Ishikawa (cell line): ENCODE measurements around the gene FAM76B.
A peak's percentile ranks its signal among the peaks of the same experiment; 100 is the strongest.

Experiments used
- CEBPB ChIP-seq: IDR thresholded peaks from 2 replicates; pipeline ENCODE4 v1.6.1; 2012
- CREB1 ChIP-seq: IDR thresholded peaks from 2 replicates; pipeline ENCODE4 v1.6.1; 2012; ENCODE audit warnings: low read depth
- EGR1 ChIP-seq: IDR thresholded peaks from 2 replicates; pipeline ENCODE4 v1.6.1; 2012
- EP300 ChIP-seq: IDR thresholded peaks from 2 replicates; pipeline ENCODE4 v1.6.1; 2012; ENCODE audit warnings: borderline replicate concordance
- FOXM1 ChIP-seq: IDR thresholded peaks from 2 replicates; pipeline ENCODE4 v1.6.1; 2012; ENCODE audit warnings: low read depth, borderline replicate concordance
- MAX ChIP-seq: IDR thresholded peaks from 2 replicates; pipeline ENCODE4 v1.6.1; 2012
- NFIC ChIP-seq: IDR thresholded peaks from 2 replicates; pipeline ENCODE4 v1.6.1; 2012
- RAD21 ChIP-seq: IDR thresholded peaks from 2 replicates; pipeline ENCODE4 v1.6.1; 2012; ENCODE audit warnings: low read depth
- TAF1 ChIP-seq: IDR thresholded peaks from 2 replicates; pipeline ENCODE4 v1.6.1; 2012; ENCODE audit warnings: low read depth, mild to moderate bottlenecking
- TCF12 ChIP-seq: IDR thresholded peaks from 2 replicates; pipeline ENCODE4 v1.6.1; 2012; ENCODE audit warnings: low read depth
- TEAD4 ChIP-seq: IDR thresholded peaks from 2 replicates; pipeline ENCODE4 v1.6.1; 2012
- USF1 ChIP-seq: IDR thresholded peaks from 2 replicates; pipeline ENCODE4 v1.6.1; 2012
- YY1 ChIP-seq: IDR thresholded peaks from 2 replicates; pipeline ENCODE4 v1.6.1; 2012; ENCODE audit warnings: low read depth
- ZBTB7A ChIP-seq: IDR thresholded peaks from 2 replicates; pipeline ENCODE4 v1.6.1; 2012; ENCODE audit warnings: low read depth
- TF ChIP-seq, protein P1 (sequence below): IDR thresholded peaks from 2 replicates; pipeline ENCODE4 v1.6.1; 2012; ENCODE audit warnings: low read depth, mild to moderate bottlenecking

Gene FAM76B

GRCh38 chr11:95832763-95833162, 43.2 kb upstream of the FAM76B start:
- TF ChIP-seq NFIC (no peak), FOXM1 (no peak), EGR1 (no peak), CREB1 (no peak), YY1 (no peak), CEBPB (no peak), ZBTB7A (no peak), TCF12 (no peak), TEAD4 (no peak), TAF1 (no peak), USF1 (no peak), RAD21 (no peak), MAX (no peak), EP300 (no peak)
- TF ChIP-seq, protein P1, sequence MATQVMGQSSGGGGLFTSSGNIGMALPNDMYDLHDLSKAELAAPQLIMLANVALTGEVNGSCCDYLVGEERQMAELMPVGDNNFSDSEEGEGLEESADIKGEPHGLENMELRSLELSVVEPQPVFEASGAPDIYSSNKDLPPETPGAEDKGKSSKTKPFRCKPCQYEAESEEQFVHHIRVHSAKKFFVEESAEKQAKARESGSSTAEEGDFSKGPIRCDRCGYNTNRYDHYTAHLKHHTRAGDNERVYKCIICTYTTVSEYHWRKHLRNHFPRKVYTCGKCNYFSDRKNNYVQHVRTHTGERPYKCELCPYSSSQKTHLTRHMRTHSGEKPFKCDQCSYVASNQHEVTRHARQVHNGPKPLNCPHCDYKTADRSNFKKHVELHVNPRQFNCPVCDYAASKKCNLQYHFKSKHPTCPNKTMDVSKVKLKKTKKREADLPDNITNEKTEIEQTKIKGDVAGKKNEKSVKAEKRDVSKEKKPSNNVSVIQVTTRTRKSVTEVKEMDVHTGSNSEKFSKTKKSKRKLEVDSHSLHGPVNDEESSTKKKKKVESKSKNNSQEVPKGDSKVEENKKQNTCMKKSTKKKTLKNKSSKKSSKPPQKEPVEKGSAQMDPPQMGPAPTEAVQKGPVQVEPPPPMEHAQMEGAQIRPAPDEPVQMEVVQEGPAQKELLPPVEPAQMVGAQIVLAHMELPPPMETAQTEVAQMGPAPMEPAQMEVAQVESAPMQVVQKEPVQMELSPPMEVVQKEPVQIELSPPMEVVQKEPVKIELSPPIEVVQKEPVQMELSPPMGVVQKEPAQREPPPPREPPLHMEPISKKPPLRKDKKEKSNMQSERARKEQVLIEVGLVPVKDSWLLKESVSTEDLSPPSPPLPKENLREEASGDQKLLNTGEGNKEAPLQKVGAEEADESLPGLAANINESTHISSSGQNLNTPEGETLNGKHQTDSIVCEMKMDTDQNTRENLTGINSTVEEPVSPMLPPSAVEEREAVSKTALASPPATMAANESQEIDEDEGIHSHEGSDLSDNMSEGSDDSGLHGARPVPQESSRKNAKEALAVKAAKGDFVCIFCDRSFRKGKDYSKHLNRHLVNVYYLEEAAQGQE: no peak

- TF ChIP-seq TEAD4 (peak; percentile 34; the same call in 1 of the 2 replicates), EGR1 (no peak)
These were observed 41.8 kb upstream of the FAM76B start for GRCh38 chr11:95831198-95831883.

GRCh38 chr11:95829580-95830259, 40.1 kb upstream of the FAM76B start:
- TF ChIP-seq TCF12 (no peak), RAD21 (no peak), TAF1 (no peak), USF1 (no peak), FOXM1 (no peak), NFIC (no peak), CREB1 (no peak), ZBTB7A (no peak), YY1 (no peak), MAX (no peak), EGR1 (no peak), TEAD4 (no peak), CEBPB (no peak), EP300 (no peak)
- TF ChIP-seq, protein P1: no peak

GRCh38 chr11:95827696-95828095, 38.1 kb upstream of the FAM76B start:
- no peak for TF ChIP-seq TCF12
- no peak for TF ChIP-seq NFIC

GRCh38 chr11:95821640-95822039, 32.1 kb upstream of the FAM76B start:
- TF ChIP-seq TEAD4 (no peak), ZBTB7A (no peak), CEBPB (no peak), RAD21 (no peak), NFIC (no peak), TCF12 (no peak), TAF1 (no peak), YY1 (no peak), MAX (no peak), EGR1 (no peak)
- TF ChIP-seq, protein P1: no peak
